HCEC 1CT (cell line): ENCODE measurements around the gene NLRP1.

Source experiments
- DNase-seq: peaks from one replicate; pipeline ENCODE4 v3.0.0-alpha.2; 2017

Gene NLRP1

DNA sequence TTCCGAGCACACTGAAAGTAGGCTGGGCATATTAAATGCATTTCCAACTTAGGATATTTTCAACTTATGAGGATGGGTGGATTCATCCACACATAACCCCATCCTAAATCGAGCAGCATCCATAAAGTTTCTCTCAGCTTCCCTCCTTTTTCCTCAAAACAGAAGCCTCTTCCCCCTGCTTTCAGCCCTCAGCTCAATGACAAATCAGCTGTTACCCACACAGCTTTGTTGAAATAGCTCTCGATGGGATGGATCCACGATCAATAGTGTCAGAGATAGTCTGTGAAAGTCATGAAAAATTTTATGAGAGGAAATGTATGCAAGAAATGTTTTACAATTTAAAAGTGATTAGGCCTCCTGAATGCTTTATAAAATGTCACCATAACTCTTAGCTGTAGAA is 118.0 kb downstream of the NLRP1 start:
- DNase-seq = no peak

DNA sequence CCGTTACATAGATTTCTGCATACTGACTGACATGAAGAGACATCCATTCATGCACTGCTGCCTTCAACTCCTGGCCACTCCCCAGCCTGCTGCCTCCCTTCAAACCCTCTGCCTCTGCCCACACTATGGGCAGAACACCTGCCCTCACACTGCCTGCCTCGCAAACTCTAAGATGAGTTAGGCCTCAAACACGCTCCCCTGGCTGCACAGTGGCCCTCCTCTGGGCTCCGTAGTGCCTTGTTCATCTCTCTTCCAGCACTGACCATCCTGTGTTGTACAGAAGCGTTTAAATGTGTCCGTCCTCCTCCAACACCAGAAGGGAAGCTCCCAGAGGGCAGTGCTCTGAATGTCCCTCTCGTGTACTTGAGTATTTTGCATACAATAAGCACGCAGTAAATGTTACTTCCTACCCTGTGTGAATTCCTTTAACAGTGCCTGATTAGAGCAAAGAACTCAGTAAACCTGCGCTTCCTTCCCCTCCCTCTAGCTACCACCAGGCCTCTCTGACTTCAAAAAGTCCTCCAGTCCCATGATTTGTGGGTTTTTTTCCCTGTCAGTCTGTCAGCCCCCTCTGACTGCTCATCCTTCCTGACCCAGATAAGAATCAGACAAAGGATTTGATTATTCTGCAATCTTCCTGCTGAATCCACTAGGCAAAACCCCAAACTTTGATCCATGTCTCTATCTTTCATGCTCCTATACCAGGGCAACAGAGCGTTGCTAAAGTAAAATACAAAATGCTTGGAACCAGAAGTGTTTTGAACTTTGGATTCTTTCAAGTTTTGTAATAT is 119.4 kb downstream of the NLRP1 start:
- no peak for DNase-seq
